NCI-H510A treated with DMSO at 0.1 percent for 48 hours (cell line): ENCODE measurements around the gene CAPN10.
"Not testable (repeated sequence)": the region's sequence is repeated elsewhere in the genome, so short reads cannot be mapped to it uniquely, and the experiment has no call there.

ENCODE experiments used
- DNase-seq: peaks from one replicate; lab custom pipeline; 2025; lab: John Stamatoyannopoulos, UW

Gene CAPN10

GRCh38 chr2:240586198-240586918, at the start of gene CAPN10:
CAPN10 (plus strand) TSS chr2:240586734; CDS start chr2:240586912, 178 bp downstream.
- peak; percentile 88 for DNase-seq

GRCh38 chr2:240538031-240538780, 48.3 kb upstream of the CAPN10 start:
- DNase-seq: no peak

GRCh38 chr2:240539101-240539500, 47.4 kb upstream of the CAPN10 start:
- not testable (repeated sequence) for DNase-seq

- DNase-seq: no peak
Observed at GRCh38 chr2:240539906-240540305, 46.6 kb upstream of the CAPN10 start.

- DNase-seq: no peak
Observed at GRCh38 chr2:240551288-240551687, 35.2 kb upstream of the CAPN10 start.

GRCh38 chr2:240551811-240552210, 34.7 kb upstream of the CAPN10 start:
- DNase-seq: no peak

GRCh38 chr2:240553956-240554480, 32.5 kb upstream of the CAPN10 start:
- DNase-seq: no peak

- DNase-seq: no peak
Observed at GRCh38 chr2:240554767-240555493, 31.6 kb upstream of the CAPN10 start.

GRCh38 chr2:240555541-240556250, 30.8 kb upstream of the CAPN10 start:
- no peak for DNase-seq

- DNase-seq: no peak
Observed at GRCh38 chr2:240556553-240557100, 29.9 kb upstream of the CAPN10 start.

GRCh38 chr2:240557101-240557751, 29.3 kb upstream of the CAPN10 start:
- DNase-seq: no peak

- no peak for DNase-seq
Observed at GRCh38 chr2:240557808-240558207, 28.7 kb upstream of the CAPN10 start, which contains the start of gene ANKMY1. ANKMY1 (minus strand) TSS chr2:240557988; CDS start chr2:240557335, 653 bp downstream.

- no peak for DNase-seq
Observed at GRCh38 chr2:240558236-240558761, 28.2 kb upstream of the CAPN10 start.

GRCh38 chr2:240559286-240559685, 27.2 kb upstream of the CAPN10 start:
- no peak for DNase-seq

GRCh38 chr2:240560084-240560479, 26.5 kb upstream of the CAPN10 start, which contains the start of gene DUSP28:
DUSP28 (plus strand) TSS chr2:240560357; CDS start chr2:240560685, 328 bp downstream.
- peak; percentile 78 for DNase-seq

GRCh38 chr2:240560480-240561324, 25.8 kb upstream of the CAPN10 start:
- peak; percentile 95 for DNase-seq

GRCh38 chr2:240561325-240561971, 25.1 kb upstream of the CAPN10 start:
- DNase-seq: no peak

GRCh38 chr2:240563231-240563630, 23.3 kb upstream of the CAPN10 start:
- DNase-seq: not testable (repeated sequence)
